Measurements from ENCODE around the gene PTPRG.
"Not testable (repeated sequence)": the region's sequence is repeated elsewhere in the genome, so short reads cannot be mapped to it uniquely, and the experiment has no call there.

The PTPRG gene

DNA sequence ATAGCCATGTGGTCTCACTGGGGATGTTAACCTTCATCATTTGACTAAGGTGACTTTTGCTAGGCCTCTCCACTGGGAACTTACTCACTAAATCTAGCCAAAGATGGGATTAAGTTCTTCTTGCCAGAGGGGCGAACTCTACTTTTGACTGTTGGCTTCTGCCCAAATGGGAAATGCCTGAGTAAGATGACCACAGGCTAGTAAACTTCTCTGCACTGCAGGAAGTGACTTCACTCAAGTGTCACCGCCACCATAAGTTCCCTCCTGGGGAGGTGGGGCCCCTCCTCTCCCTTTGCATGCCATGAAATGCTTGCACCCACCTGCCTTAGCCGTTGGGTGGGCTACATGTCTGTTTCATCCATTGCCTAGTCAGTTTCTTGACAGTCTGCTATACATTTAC lies 423.6 kb downstream of the PTPRG start:
- no peak for DNase-seq

DNA sequence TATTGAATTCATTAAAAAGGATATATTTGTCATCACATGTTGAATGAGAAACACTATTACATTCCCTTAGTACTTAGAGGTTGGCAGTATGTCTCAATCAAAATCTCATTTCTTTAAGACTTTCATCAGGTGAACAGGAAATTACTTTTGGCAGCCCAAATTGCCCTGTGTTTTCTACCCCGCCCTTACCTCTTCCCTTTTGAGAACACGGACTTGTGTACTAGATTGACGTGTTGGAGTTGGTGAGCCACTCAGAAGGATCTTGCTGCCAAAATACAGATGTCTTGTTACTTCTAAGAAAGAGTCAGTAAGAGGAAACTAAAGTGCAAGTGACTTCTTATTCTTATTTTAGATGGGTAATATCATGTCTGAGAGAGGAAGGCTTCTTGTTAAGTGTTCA lies 425.1 kb downstream of the PTPRG start:
- DNase-seq = no peak

DNA sequence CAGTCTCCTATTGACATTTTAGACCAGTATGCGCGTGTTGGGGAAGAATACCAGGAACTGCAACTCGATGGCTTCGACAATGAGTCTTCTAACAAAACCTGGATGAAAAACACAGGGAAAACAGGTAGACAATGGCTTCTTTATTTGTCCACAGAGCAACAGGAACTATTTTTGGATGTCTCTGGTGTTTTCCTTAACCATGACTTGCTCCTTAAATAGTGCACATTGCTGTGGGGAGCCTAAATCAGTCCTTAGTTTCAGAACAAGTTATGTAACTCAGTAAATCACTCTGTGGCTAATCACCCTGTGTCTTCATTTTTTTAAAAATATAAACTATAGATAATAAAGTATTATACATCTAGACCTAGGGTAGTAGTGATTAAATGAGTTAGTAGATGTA lies 428.3 kb downstream of the PTPRG start:
- no peak for DNase-seq

DNA sequence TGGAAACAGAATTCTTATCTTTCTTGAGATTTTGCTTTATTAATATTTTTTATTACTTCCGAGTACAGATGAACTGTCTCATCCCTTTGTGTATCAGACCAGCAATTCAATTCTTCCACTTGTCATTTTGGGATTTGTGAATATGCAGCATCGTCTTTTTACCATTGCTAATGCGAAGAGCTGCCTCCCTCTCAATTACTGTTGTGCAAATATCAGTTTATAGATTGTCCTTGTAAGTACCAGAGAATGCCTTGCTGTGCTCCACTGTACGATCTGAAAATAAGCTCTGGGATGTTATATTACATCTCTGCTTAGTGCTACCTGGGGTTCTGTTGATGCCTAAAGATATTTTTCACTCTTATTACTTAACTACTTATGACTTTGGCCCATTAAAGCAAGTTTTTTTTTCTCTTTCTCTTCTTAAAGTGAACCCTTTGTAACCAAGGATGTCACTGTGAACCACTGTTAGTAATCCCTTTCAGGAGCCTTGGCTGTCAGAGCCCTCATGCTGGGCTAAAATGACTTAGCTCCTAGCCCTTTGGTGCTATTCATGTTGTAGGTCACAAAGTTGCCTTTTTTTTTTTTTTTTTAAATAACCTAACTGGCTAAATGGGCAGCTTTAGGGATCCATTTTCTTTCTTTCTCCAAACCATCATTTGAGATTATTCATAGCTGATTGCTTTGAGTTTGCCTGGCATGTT lies 429.1 kb downstream of the PTPRG start:
- DNase-seq = no peak

DNA sequence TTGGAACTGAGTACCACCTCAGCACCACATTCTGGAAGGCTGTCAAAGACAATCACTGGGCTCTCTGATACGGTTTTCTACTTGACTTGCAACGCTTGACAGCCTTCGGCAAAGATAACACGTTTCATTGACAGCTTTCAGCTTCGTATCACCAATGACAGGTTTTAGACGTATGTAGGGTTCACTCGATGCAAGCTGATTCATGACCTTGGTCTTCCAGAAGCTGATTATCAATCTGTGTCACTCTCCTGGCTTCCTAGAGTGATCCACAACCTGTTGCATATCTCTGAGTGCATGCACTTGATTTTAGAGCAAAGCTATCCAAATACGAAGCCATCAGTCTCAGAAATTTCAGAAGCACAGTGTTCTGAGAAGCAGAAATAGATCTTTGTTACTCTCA lies 430.3 kb downstream of the PTPRG start:
- no peak for DNase-seq

DNA sequence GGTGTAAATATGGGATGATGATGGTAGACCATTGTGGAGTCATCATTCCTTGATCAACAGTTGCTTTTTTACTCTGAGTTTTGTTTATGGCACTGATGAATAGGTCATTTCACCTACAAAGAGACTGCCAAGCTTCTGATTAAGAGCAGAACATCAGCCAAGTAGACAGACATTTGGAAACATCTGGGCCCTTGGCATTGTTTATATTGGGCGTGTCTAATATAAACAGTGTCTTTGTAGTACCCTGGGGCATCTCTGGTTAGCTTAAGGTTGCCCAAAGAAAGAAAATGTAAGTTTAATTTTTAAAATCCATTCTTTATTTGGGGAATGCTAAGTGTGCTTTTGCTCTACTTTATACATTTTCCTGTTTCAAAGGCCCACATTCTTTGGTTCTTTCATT lies 435.0 kb downstream of the PTPRG start:
- no peak for DNase-seq

DNA sequence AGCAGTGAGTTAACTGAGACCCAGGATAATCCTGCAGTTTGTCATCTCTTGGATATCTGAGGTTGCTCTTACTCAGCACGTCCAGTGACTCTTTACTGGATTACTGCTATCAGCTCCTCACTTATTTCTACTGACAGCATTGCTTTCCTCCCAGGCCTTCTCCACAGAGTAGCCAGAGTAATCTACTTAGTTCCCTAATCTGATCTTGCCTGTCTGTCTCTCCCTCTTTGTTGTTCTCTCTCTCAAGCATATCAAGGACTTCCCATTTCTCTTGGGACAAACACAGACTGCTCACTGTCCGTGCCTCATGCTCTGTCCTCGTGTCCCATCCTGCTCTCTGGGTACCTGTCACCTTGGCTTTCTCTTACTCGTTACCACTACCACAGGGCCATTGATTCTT lies 435.7 kb downstream of the PTPRG start:
- no peak for DNase-seq

DNA sequence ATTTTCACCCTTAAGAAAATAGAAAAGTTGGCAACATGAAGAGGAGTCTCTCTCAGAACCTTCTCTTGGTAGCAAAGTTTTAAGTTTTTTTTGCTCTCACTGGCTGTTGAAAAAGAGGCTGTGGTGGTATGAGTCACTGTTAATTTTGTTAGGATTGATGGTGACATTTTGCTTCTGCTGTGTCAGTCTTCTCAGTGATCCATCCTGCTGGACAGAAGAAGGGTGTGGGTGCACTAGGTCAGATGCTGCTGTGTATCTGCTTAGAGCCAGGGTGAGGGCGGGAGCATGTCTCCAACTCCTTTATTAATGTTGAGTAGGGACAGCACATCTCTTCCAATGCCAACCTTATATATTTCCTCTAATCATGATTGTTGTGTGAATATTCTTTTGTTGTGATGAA lies 442.5 kb downstream of the PTPRG start:
- DNase-seq = no peak

DNA sequence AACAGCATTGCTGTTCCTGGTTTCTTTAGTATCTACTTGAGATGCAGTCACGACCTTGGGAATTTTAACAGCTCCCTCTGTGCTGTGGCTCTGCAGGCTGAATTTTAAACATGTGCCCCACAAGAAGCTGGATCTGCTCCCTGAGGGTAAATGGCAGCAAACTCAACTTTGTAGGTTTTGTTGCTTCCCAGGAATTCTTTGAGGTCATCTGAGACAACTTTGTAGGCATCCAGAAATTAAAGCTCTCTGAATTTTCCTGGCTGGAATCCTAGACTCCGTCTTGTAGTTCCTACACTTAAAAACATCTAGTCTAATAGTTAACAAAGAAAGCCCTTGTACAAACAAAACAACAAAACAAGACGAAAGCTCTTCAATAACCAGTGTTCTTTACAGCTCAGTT lies 445.7 kb downstream of the PTPRG start:
- no peak for DNase-seq

DNA sequence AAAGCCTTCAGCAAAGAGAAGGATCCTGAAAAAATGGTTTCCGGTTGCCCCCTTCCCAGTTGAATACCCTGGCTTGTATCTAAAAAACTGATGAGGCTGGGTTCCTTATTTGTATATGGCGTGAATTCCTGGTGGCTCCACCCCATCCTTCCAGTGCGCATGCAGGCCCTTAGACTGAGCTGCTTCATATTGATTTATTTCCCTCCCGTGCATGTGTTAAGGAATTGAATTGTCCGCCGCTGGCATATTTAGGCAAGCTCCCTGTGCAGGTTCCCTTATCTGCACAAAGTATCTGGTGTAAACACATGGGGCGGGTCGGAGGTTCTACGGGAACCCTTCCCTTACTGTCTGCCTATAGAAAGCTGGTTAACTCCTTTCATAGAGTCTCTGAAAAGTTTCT lies 449.6 kb downstream of the PTPRG start:
- DNase-seq = no peak

DNA sequence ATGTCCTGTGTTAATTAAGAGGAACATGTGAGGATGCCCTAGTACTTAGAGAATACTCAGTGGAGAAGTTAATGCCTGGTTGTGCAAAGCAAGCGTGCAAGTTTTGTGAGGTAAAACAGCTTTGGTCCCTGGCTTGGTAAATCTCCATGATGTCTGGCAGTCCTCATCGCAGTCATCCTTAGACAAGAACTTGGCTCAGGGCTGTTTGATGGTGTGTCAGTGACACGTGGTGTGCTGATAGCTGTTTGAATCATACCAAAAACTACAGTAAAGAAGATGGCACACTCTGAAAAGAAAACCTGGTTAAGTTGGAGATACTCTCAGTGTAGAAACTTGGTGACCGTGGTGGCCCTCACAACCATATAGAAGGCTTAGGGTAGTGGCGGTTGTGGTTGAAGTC lies 450.3 kb downstream of the PTPRG start:
- DNase-seq = no peak

DNA sequence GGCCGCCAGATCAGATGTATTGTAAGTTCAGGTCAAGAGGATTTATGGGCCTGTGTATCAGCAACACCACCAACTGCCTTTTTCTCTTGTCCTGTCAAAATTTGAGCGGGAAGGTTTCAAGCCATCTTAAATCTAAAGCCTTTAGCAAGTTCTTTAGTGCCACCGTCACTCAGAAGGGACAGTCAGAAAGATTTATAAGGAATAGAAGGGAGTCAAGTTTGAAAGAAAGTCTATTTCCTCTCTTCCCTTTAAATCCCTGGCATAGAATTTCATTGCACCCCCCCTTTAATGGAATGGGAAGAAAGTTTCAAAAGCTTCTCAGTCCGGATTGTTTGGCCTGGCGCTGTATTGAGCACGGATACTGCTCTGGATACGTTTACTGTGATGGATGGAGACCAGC lies 452.6 kb downstream of the PTPRG start:
- DNase-seq = no peak

DNA sequence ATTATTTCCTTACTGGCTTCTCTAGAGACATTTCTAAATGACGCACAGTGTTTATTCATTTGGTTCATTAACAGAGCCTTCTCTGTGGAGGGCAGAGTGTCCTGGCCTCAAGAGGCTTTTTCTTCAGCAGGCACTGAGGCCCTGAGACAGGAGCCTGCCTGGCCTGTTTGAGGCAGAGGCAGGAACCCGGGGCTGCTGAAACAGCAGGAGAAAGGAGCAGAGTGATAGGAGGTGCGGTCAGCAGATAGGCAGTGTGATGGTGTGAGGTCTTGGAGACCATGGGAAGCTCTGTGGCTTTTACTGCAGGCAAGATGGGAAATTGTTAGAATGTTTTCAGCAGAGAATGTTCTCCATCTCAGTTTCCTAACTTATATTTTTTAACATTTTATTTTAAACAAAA lies 453.7 kb downstream of the PTPRG start:
- DNase-seq = no peak

DNA sequence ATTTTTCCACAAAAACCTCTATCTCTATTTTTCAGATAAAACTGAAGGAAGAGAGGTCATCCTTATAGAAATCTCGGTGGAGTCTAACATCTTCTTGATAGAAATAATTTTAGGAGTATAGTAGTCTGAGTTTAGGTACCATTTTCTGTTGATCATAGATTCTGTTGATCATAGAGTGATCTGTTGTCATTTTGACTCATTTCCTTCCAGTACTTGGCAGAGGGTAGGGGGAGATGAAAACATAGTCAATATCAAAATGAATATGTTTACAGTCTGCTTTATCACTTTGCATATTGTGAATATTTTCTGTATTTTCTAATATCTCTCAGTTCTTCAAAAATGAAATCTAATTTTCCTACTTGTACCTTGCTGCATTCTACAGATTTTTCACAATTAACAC lies 458.5 kb downstream of the PTPRG start:
- DNase-seq = no peak

DNA sequence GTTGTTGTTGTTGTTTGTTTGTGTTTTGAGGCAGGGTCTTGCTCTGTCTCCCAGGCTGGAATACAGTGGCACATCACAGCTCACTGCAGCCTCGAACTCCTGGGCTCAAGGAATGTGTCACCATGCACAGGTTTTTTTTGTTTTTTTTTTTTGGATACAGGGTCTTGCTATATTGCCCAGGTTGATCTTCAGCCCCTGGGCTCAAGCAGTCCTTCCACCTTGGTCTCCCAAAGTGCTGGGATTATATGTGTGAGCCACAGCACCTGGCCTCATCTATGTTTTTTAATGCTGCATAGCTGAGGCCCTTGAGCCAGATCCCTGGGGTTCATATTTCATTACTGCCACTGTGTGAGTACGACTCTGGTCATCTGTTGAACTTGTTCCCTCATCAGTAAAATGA lies 459.3 kb downstream of the PTPRG start:
- DNase-seq = no peak

DNA sequence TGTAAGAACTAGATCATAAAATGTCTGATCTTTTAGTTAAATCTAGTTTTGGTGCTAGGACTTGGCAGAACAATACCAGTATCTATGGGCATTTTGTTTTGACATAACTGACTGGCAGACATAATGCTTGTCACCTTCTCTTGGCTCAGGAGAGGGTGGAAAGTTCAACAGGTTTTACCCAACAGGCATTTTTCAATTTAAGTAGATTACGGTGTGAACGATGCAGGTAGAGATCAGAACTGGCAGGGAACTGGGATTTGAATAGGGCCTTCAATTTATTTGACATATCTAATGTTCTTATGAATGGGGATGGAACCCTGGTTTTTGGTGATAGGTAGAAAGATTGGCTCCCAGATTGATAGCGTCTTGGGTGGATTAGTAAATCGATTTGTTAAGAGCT lies 460.9 kb downstream of the PTPRG start:
- no peak for DNase-seq

DNA sequence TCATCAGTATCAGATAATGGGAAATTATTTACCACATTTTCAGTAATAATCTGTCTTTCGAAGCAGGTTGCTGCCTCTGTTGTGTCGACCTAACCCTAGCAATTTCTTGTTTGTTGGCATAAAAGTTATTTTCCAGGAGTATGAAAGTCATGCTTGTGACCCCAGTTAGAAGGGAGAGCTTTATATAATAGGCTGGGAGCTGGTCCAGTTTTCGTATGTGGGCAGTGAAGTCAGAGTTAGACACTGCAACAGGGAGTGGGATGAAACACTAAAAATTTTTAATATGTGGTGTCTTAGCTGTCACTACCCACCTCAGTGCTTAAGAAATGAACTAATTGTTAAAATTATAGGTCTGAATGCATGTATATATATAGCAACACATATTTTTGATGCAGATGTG lies 463.5 kb downstream of the PTPRG start:
- no peak for DNase-seq

DNA sequence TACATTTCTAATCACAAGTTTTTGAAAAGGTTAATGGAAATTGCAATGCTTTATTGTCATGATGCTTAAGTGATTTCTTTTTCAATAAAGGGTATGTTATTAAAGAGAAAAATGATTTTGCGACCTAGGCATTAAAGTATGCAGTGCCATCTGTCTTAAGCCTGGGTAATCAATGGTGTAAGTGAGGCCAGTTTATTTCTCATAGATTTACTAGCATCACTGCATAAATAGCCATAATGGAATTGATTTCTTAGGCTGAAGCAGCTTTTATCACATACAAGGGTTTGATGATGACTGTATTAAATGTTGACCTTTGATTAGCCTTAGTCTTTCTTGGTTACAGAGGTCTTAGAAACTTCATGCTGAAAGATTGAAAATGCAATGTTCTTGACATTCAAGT lies 464.5 kb downstream of the PTPRG start:
- DNase-seq = no peak

DNA sequence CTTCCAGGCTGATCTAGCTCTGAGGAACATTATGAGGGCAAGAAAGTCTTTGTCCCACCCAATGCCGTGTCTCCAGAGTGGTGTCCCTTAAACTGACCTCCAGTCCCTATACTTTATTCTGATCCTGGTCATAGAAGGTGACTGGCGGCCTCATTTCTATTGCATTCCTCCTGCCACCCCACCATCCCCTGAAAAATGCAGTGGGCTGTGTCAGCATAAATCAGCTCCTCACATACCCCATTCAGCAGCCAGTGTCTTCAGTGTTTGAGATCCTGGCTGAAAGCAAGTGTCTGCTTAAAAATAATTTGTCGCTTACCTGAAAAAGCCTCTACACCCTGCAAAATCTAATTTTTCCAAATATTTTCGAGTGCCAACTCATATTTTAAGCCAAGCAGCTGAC lies 465.9 kb downstream of the PTPRG start:
- DNase-seq = no peak

DNA sequence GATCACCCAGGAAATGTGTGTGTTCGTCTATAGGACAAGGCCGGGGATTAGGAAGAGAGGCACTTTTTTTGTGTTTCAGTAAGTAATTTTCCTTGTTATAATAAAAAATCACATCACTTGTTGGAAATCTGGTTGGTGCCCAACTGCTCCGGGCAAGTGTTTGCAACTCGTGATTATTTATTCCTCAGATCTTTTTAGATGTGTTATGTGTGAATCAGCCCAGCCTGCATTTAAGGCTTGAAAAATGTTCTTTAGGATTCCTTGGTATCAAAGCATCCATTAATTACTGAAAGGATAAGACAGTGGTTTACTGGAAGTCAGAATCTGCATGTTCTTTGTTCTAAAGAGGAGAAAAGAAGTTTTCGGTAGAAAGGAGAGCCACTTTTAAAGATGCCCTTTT lies 466.4 kb downstream of the PTPRG start:
- no peak for DNase-seq

DNA sequence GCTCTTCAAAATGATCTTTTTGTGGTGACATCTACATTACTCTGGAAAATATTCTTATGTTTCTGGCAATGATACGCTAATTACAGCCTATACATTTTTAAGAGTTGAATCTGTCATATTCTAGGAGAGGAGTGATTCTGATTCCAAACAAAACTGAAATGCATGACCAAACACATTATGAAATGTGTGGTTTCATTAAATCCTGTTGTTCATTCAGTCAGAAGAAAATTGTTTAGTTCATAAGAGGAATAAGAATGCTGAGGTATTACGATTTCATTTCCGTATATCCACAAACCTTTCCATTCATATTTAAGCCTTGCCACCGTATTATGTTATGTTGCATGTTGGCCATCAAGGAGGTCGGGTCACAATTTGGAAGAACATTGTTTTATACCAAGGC lies 466.9 kb downstream of the PTPRG start:
- no peak for DNase-seq

DNA sequence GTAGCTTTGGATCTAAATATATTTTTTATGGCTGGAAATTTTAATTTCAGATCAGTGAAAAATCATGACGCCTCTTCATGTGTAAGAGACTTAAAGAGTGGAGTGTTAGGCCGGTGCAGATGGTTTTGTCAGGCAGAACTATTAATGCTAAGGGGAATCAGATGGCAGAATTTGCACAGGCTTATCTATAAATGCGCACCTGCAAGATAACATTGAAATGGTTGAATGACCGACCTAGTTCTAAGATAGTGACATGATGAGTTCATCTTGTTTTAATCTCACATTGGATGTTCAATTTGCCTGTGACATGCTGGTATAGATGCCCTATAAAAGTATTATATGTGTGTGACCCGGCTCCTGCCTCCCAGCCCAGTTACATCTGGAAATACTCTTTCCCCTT lies 471.4 kb downstream of the PTPRG start:
- DNase-seq = no peak

DNA sequence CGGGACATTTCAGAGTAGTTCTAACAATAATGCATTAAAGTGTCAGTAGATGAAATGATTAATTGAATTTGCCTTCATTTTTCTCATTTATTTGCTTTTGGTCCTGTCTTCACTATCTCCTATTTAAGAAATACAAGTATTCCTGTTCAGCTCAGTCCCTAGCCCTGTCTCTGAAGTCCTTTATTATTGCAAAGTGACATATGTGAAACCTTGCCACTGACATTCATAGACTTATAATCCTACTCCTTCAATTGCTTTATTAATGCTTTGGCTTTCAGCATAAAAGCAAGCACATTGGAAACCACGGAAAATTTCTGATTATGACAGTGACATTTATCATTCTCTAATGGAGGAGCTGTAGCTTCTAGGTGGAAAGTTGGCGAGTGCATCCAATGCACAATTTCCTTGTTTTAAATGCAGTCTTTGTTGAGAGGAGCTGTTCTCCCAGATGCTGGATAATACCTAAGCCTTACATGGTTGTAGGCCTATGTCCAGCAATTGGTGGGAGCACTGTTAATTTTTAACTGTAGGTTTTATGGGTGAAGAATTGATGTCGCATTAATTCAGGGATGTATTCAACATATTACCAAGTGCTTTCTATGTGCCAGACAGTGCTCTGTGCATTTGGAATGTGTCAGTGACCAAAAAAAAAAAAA lies 474.2 kb downstream of the PTPRG start:
- DNase-seq = no peak

DNA sequence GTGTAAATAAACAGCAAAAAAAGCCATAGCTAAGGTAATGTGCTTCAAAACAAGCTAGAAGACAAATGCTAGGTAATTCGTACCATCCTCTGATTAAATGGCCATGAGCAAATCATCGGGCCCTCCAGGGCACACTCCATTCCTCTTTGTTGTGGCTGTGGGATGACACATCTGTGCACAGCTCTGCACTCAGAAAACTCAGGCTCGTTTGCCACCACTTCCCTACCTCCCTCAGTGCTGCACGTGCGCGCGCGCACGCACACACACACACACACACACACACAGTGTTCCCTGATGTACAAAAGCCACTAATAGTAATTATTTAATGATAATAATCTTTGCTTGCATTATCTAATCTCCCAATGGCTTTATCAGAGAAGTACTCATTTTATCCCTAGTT lies 475.4 kb downstream of the PTPRG start:
- no peak for DNase-seq

DNA sequence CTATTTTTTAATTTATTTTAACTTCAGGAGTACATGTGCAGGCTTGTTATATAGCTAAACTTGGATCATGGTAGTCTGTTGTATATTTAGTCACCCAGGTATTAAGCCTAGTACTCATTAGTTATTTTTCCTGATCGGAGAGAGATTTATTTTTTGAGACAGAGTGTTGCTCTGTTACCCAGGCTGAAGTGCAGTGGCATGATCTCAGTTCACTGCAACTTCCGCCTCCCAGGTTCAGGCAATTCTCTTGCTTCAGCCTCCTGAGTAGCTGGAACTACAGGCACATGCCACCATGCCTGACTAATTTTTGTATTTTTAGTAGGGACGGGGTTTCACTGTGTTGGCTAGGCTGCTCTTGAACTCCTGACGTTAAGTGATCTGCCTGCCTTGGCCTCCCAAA lies 477.4 kb downstream of the PTPRG start:
- not testable (repeated sequence) for DNase-seq
